ENCODE results near the gene CBY2. TPM values are rescaled to one million over a fixed set of nuclear protein-coding genes. Genes with fewer than 3 reads are reported as not detected.
A peak's percentile ranks its signal among the peaks of the same experiment; 100 is the strongest.

CBY2 gene
- total and polyA plus RNA-seq, 2 experiments from 2014 or later = 0.15 to 0.42 TPM

DNA sequence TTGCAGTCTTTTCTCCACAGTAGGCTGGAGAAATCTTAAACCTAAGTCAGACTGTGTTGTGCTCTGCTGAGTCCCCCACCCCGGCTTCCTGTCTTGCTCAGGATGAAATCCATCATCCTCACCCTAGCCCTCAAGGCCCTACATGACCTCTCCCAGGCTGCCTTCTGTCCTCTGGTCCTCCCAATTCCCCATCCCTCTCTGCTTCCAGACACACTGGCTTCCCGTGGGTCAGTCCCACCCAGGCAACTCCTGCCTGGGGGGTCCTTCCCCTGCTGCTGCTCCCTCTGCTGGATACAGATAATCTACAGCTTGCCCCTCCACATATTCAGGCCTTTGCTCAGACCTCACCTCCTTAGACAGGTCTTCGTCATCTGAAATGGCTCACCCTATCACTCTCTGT, 18.4 kb upstream of the CBY2 start:
- no peaks in the 10 kb centered on the region for H3K36me3 ChIP-seq (ENCODE audit: insufficient read depth)
- no peak for TF ChIP-seq NANOG (IDR thresholded peaks at IDR 0.05; ENCODE audit: borderline replicate concordance)
- TF ChIP-seq, protein P1, sequence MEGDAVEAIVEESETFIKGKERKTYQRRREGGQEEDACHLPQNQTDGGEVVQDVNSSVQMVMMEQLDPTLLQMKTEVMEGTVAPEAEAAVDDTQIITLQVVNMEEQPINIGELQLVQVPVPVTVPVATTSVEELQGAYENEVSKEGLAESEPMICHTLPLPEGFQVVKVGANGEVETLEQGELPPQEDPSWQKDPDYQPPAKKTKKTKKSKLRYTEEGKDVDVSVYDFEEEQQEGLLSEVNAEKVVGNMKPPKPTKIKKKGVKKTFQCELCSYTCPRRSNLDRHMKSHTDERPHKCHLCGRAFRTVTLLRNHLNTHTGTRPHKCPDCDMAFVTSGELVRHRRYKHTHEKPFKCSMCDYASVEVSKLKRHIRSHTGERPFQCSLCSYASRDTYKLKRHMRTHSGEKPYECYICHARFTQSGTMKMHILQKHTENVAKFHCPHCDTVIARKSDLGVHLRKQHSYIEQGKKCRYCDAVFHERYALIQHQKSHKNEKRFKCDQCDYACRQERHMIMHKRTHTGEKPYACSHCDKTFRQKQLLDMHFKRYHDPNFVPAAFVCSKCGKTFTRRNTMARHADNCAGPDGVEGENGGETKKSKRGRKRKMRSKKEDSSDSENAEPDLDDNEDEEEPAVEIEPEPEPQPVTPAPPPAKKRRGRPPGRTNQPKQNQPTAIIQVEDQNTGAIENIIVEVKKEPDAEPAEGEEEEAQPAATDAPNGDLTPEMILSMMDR (conservative IDR thresholded peaks at IDR 0.05; ENCODE audit: low read depth in 2 of 2) = peak; percentile 60 to 76
- Mint-ChIP-seq H3K27me3 (ENCODE audit: insufficient read depth, low read depth, poor library complexity) (peaks cover 9% of the 10 kb centered on the region), H3K27ac (no peak overlapping the region), H3K36me3 (ENCODE audit: low read depth) (peaks cover 3% of the 10 kb centered on the region; the same call in 1 of the 3 replicates), H3K4me3 (no peak overlapping the region), H3K4me1 (peaks cover 21% of the 10 kb centered on the region), H3K9me3 (0 out of 3 replicates have a peak, but pooled peaks cover 4% of the 10 kb centered on the region)
- no peaks in the 10 kb centered on the region for H3K27me3 ChIP-seq (ENCODE audit: insufficient read depth)
- H3K4me2 ChIP-seq = no peak overlapping the region
- ATAC-seq = peak; percentile 86
- H3K4me3 ChIP-seq = no peak overlapping the region
- H4K20me1 ChIP-seq (replicated peaks; ENCODE audit: insufficient read depth) = no peaks in the 10 kb centered on the region
- no peak overlapping the region for H3K27ac ChIP-seq (ENCODE audit: low read depth)
- peak overlapping the region; percentile 38; the same call in 1 of the 2 replicates for H2AFZ ChIP-seq
- H3K79me2 ChIP-seq (replicated peaks; ENCODE audit: insufficient read depth) = no peaks in the 10 kb centered on the region
- no peaks in the 10 kb centered on the region for H3F3A ChIP-seq (replicated peaks; ENCODE audit: low read depth)
- no peaks in the 10 kb centered on the region for H3K9me2 ChIP-seq (ENCODE audit: insufficient read depth)
- peak; percentile 41 for DNase-seq (ENCODE audit: low spot score)
- H3K4me1 ChIP-seq (ENCODE audit: insufficient read depth) = peaks cover 27% of the 10 kb centered on the region

DNA sequence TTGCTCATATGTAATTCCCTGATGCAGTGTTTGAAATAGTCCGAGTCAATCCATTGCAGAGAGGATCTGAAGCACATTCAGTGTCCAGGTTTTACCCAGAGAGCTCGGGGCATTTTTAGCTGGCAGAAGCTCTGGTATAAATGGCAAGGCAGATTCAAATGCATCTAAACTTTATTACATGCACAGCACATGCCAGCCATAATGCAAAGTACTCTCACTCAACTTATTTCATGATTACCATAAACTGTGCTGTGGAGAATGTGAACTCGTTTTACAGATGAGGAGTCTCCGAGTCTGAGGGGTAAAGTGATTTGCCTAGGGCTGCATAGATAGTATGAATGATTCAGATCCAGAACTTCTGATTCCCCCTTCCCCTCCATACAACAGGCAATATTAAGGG, 13.5 kb upstream of the CBY2 start:
- H3K79me2 ChIP-seq (replicated peaks; ENCODE audit: insufficient read depth) = no peaks in the 10 kb centered on the region
- H3K27ac ChIP-seq (ENCODE audit: low read depth) = no peak overlapping the region
- H3K27me3 ChIP-seq (ENCODE audit: insufficient read depth) = no peaks in the 10 kb centered on the region
- no peak overlapping the region for H3K4me2 ChIP-seq
- peaks cover 8% of the 10 kb centered on the region; the same call in 2 of the 3 replicates for H3K9me3 Mint-ChIP-seq
- no peaks in the 10 kb centered on the region for H3K9me2 ChIP-seq (ENCODE audit: insufficient read depth)
- no peaks in the 10 kb centered on the region for H4K20me1 ChIP-seq (replicated peaks; ENCODE audit: insufficient read depth)
- ATAC-seq = no peak
- no peak overlapping the region for H3K4me3 Mint-ChIP-seq
- no peak for DNase-seq (ENCODE audit: low spot score)
- no peaks in the 10 kb centered on the region for H3K27me3 Mint-ChIP-seq (ENCODE audit: insufficient read depth, low read depth, poor library complexity)
- H3K4me1 Mint-ChIP-seq = peaks cover 3% of the 10 kb centered on the region
- TF ChIP-seq JUNB (IDR thresholded peaks at IDR 0.05; ENCODE audit: unreplicated experiment) (no peak), EZH2phosphoT487 (IDR thresholded peaks at IDR 0.05; ENCODE audit: unreplicated experiment) (no peak), NANOG (IDR thresholded peaks at IDR 0.05; ENCODE audit: borderline replicate concordance) (no peak), EZH2 (IDR thresholded peaks at IDR 0.05; ENCODE audit: low read depth, unreplicated experiment) (no peak)
- TF ChIP-seq, protein P2, sequence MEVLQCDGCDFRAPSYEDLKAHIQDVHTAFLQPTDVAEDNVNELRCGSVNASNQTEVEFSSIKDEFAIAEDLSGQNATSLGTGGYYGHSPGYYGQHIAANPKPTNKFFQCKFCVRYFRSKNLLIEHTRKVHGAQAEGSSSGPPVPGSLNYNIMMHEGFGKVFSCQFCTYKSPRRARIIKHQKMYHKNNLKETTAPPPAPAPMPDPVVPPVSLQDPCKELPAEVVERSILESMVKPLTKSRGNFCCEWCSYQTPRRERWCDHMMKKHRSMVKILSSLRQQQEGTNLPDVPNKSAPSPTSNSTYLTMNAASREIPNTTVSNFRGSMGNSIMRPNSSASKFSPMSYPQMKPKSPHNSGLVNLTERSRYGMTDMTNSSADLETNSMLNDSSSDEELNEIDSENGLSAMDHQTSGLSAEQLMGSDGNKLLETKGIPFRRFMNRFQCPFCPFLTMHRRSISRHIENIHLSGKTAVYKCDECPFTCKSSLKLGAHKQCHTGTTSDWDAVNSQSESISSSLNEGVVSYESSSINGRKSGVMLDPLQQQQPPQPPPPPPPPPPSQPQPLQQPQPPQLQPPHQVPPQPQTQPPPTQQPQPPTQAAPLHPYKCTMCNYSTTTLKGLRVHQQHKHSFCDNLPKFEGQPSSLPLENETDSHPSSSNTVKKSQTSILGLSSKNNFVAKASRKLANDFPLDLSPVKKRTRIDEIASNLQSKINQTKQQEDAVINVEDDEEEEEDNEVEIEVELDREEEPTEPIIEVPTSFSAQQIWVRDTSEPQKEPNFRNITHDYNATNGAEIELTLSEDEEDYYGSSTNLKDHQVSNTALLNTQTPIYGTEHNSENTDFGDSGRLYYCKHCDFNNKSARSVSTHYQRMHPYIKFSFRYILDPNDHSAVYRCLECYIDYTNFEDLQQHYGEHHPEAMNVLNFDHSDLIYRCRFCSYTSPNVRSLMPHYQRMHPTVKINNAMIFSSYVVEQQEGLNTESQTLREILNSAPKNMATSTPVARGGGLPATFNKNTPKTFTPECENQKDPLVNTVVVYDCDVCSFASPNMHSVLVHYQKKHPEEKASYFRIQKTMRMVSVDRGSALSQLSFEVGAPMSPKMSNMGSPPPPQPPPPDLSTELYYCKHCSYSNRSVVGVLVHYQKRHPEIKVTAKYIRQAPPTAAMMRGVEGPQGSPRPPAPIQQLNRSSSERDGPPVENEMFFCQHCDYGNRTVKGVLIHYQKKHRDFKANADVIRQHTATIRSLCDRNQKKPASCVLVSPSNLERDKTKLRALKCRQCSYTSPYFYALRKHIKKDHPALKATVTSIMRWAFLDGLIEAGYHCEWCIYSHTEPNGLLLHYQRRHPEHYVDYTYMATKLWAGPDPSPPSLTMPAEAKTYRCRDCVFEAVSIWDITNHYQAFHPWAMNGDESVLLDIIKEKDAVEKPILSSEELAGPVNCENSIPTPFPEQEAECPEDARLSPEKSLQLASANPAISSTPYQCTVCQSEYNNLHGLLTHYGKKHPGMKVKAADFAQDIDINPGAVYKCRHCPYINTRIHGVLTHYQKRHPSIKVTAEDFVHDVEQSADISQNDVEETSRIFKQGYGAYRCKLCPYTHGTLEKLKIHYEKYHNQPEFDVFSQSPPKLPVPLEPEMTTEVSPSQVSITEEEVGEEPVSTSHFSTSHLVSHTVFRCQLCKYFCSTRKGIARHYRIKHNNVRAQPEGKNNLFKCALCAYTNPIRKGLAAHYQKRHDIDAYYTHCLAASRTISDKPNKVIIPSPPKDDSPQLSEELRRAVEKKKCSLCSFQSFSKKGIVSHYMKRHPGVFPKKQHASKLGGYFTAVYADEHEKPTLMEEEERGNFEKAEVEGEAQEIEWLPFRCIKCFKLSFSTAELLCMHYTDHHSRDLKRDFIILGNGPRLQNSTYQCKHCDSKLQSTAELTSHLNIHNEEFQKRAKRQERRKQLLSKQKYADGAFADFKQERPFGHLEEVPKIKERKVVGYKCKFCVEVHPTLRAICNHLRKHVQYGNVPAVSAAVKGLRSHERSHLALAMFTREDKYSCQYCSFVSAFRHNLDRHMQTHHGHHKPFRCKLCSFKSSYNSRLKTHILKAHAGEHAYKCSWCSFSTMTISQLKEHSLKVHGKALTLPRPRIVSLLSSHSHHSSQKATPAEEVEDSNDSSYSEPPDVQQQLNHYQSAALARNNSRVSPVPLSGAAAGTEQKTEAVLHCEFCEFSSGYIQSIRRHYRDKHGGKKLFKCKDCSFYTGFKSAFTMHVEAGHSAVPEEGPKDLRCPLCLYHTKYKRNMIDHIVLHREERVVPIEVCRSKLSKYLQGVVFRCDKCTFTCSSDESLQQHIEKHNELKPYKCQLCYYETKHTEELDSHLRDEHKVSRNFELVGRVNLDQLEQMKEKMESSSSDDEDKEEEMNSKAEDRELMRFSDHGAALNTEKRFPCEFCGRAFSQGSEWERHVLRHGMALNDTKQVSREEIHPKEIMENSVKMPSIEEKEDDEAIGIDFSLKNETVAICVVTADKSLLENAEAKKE (CRISPR knock-in tag; IDR thresholded peaks at IDR 0.05) = no peak
- TF ChIP-seq, protein P1 (conservative IDR thresholded peaks at IDR 0.05; ENCODE audit: low read depth in 2 of 2) = no peak
- TF ChIP-seq, protein P3, sequence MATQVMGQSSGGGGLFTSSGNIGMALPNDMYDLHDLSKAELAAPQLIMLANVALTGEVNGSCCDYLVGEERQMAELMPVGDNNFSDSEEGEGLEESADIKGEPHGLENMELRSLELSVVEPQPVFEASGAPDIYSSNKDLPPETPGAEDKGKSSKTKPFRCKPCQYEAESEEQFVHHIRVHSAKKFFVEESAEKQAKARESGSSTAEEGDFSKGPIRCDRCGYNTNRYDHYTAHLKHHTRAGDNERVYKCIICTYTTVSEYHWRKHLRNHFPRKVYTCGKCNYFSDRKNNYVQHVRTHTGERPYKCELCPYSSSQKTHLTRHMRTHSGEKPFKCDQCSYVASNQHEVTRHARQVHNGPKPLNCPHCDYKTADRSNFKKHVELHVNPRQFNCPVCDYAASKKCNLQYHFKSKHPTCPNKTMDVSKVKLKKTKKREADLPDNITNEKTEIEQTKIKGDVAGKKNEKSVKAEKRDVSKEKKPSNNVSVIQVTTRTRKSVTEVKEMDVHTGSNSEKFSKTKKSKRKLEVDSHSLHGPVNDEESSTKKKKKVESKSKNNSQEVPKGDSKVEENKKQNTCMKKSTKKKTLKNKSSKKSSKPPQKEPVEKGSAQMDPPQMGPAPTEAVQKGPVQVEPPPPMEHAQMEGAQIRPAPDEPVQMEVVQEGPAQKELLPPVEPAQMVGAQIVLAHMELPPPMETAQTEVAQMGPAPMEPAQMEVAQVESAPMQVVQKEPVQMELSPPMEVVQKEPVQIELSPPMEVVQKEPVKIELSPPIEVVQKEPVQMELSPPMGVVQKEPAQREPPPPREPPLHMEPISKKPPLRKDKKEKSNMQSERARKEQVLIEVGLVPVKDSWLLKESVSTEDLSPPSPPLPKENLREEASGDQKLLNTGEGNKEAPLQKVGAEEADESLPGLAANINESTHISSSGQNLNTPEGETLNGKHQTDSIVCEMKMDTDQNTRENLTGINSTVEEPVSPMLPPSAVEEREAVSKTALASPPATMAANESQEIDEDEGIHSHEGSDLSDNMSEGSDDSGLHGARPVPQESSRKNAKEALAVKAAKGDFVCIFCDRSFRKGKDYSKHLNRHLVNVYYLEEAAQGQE (IDR thresholded peaks at IDR 0.05; ENCODE audit: unreplicated experiment) = no peak
- H3K36me3 ChIP-seq (ENCODE audit: insufficient read depth) = no peaks in the 10 kb centered on the region
- no peaks in the 10 kb centered on the region for H3K36me3 Mint-ChIP-seq (ENCODE audit: low read depth)
- no peak overlapping the region for H2AFZ ChIP-seq
- no peak overlapping the region for H3K27ac Mint-ChIP-seq
- no peak overlapping the region for H3K4me3 ChIP-seq
- no peaks in the 10 kb centered on the region for H3K4me1 ChIP-seq (ENCODE audit: insufficient read depth)
- no peaks in the 10 kb centered on the region for H3F3A ChIP-seq (replicated peaks; ENCODE audit: low read depth)
